GM12801 (cell line): Measurements from ENCODE around the gene FIGNL2.

Experiments
- TF ChIP-seq, protein P1 (sequence below): IDR thresholded peaks from one replicate; pipeline ENCODE4 v1.5.1; 2011; ENCODE audit warnings: control low read depth; ENCODE audit not compliant: insufficient read length; ENCODE audit errors: extremely low read depth

The FIGNL2 gene

DNA sequence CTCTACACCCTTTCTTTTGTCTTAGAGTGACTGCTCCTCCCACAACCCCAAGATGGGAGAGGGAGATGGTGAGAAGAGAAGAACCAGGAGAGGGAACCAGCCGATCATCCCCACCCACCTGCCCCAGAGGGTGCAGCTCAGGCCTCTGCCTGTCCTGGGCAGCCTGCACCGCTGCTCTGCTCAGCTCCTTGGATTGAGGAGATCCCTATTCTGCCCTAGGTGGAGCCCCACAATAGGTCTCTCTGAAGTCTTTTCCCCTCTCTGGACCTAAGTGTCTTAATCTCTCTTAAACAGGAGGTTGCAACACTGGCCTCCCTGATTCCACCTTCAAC lies 41.6 kb upstream of the FIGNL2 start:
- TF ChIP-seq, protein P1, sequence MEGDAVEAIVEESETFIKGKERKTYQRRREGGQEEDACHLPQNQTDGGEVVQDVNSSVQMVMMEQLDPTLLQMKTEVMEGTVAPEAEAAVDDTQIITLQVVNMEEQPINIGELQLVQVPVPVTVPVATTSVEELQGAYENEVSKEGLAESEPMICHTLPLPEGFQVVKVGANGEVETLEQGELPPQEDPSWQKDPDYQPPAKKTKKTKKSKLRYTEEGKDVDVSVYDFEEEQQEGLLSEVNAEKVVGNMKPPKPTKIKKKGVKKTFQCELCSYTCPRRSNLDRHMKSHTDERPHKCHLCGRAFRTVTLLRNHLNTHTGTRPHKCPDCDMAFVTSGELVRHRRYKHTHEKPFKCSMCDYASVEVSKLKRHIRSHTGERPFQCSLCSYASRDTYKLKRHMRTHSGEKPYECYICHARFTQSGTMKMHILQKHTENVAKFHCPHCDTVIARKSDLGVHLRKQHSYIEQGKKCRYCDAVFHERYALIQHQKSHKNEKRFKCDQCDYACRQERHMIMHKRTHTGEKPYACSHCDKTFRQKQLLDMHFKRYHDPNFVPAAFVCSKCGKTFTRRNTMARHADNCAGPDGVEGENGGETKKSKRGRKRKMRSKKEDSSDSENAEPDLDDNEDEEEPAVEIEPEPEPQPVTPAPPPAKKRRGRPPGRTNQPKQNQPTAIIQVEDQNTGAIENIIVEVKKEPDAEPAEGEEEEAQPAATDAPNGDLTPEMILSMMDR = no peak

DNA sequence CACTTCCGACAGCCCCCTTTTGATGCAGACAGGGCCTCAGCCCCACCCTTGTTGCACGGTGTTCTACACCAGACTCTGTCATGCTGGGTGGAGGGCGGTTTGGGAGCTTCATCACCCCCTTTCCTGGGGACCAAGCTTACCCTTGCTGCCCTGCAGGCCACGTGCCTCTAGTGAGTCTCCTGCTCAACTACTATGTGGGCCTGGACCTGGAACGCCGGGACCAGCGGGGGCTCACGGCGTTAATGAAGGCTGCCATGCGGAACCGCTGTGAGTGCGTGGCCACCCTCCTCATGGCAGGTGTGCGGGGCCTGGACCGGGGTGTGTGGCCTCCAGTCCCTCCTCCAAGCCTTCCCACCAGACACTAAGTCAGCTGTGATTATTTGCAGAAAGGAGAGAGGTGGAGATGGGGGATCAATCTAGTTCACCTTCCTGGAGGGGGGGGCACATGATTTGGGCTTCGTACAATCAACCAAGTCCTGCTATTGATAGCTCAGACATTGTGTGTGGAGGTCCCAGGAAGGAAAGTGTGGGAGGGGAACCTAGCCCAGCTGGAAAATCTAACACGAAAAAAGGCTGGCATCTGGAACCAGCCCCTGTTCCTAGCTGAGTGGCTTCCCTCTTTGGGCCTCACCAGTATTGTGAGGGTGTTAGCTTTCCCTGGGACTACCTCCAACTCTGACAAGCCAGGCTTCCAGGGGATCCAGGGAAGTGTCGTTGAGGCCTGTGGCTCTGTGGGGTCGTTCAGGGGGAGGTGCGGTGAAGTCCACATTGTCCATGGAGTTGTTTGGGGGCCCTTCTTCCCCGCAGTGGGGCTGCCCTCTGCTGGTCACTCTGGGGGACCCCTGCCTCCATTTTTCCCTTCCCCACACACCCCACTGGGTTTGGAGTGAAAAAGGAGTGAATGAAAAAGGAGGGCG lies 41.0 kb upstream of the FIGNL2 start:
- TF ChIP-seq, protein P1 = no peak

DNA sequence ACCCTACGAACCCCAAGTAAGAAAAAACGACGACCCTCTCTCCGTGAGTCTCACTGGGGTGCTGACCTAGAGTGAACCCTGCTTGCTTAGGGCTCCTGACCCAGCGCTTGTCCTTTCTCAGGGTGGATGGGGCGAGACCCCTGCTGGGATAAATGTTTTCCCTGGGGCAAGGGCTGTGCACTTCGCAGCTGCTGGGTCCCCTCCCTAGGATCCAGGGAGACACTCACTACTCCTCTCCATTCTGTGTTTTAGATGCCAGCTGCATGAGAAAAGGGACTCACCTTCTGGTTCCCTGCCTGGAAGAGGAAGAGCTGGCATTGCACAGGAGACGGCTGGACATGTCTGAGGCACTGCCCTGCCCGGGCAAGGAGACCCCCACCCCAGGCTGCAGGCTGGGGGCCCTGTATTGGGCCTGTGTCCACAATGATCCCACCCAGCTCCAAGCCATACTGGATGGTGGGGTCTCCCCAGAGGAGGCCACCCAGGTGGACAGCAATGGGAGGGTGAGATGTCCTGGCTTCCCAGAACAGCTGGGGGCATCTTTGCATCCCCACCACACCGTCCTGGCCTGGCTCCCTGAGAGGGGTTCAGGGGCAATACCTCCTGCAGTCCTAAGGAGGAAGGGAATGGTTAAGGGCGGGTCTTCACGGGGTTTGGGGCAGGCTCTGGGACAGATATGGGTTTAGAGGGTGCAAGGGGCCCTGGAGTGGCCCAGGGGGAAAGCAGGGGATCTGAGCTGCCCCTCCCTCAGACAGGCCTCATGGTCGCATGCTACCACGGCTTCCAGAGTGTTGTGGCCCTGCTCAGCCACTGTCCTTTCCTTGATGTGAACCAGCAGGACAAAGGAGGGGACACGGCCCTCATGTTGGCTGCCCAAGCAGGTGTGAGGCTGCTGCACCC lies 40.0 kb upstream of the FIGNL2 start:
- TF ChIP-seq, protein P1 = no peak

DNA sequence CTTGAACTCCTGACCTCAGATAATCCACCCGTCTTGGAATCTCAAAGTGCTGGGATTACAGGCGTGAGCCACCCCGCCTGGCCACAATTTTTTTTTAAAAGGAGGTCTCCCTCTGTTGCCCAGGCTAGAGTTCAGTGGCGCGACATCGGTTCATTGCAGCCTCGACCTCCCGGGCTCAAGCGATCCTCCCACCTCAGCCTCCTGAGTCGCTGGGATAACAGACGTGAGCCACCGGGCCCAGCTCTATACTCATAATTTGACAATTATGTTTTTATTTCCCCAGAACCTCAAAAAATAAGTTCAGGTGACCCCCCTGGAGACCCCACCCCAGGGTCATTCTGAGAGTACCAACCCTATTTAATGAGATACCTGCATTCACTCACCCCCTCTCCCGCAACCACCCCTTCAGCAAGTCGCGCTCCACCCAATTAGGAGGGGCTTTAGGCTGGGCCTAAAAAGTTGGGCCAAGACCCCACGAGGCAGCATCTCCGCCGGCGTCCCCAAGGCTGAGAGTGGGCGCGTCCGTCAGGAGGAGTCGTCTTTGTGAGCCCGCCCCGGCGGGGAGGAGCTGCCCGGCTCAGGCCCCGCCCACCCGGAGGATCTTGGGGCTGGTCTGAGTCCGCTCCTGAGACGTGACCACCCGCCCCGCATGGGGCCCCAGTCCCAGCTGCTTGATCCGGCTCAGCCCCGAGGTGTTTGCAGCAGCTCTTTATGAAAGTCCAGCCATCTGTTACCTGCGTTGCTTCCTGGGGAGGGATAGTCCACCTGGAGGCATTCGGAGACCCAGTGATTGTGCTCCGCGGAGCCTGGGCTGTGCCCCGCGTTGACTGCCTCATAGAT lies 39.2 kb upstream of the FIGNL2 start, which contains the start of gene ANKRD33:
Gene ANKRD33 (plus strand): TSS at position 628 of the 840 bp plus-strand sequence. CDS start 84 bp downstream, at position 712.
- TF ChIP-seq, protein P1 = no peak

DNA sequence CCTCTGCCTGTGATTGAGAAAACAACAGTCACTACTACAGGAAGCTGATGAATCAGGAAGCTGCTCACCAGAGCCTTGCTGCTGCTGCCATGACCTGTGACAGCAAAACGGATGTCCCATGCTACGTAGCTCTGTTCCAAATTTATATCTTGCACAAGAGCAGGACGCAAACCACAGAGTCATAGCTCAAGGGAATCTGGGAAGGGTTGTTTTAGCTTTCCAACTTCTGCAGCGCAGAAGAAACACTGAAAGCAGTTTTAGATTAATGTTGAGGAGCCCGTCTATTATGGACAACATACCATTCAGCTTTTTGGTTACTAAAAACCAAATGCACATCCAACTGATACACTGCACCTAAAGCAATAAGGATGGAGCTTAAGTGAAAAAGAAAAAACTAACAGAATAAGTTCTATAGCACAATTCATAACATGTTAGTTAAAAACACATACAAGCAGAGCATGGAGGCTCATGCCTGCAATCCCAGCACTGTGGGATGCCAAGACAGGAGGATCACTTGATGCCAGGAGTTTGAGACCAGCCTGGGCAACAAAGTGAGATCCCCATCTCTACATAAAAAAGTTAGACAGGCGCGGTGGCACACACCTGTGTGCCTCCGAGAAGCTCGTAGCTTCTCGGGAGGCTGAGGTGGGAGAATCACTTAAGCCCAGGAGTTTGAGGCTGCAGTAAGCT lies 37.6 kb upstream of the FIGNL2 start:
- TF ChIP-seq, protein P1 = no peak

DNA sequence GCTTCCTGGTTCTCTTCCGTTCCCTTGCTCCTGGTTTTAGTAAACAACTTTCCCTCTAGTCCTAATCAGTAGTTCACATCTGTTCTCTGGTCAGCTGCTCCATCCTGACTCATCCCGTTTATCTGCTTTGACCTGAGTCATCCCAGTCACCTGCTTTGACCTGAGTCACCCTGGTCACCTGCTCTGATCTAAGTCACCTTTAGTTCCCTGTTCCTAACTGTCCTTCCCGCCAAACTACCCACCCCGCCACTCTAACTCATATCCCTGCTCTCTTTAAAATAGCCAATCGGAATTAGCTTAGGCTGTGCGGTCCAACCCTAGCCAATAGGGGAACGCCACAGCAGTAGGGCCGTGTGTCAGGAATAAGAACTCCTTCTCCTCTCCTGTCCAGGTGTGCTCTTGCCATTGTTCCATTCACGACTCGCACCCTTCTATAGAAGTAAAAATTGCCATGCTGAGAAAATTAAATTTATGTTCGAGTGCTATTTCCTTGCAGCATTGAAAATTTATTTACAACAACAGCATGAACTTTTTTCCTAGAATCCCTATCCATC lies 36.2 kb upstream of the FIGNL2 start:
- TF ChIP-seq, protein P1 = no peak
